Keratinocyte (primary cell): Measurements from ENCODE around the gene CD14.

Experiments used
- EZH2 ChIP-seq: IDR thresholded peaks from one replicate; pipeline ENCODE4 v1.6.1; 2012; ENCODE audit warnings: inconsistent platforms, mild to moderate bottlenecking, low read length, moderate library complexity
- TF ChIP-seq, protein P1 (sequence below), 3 experiments: IDR thresholded peaks in 1 of 3; conservative IDR thresholded peaks in 1 of 3; optimal IDR thresholded peaks in 1 of 3; 2 replicates in 2 of 3; 3 replicates in 1 of 3; pipeline versions ENCODE3 to v1.5.1; 2011; ENCODE audit warnings: low read length in 3 of 3, mild to moderate bottlenecking in 3 of 3, moderate library complexity in 2 of 3, control low read depth in 1 of 3, inconsistent platforms in 1 of 3; ENCODE audit not compliant: insufficient read depth in 2 of 3; ENCODE audit errors: extremely low read depth in 1 of 3

DNA sequence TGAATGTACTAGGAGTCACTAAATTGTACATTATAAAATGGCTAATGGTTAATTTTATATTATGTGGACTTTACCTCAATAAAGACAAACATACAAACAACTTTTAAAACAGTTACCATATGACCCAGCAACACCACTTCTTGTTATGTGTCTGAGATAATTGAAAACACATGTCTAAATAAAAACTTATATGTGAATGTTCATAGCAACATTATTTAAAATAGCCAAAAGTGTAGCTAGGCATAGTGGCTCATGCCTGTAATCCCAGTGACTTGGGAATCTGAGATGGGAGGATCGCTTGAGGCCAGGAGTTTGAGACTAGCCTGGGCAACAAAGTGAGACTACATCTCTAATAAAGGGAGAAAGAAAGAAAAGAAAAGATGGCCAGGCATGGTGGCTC is 45.5 kb downstream of the CD14 start:
- TF ChIP-seq EZH2: no peak
- TF ChIP-seq, protein P1, sequence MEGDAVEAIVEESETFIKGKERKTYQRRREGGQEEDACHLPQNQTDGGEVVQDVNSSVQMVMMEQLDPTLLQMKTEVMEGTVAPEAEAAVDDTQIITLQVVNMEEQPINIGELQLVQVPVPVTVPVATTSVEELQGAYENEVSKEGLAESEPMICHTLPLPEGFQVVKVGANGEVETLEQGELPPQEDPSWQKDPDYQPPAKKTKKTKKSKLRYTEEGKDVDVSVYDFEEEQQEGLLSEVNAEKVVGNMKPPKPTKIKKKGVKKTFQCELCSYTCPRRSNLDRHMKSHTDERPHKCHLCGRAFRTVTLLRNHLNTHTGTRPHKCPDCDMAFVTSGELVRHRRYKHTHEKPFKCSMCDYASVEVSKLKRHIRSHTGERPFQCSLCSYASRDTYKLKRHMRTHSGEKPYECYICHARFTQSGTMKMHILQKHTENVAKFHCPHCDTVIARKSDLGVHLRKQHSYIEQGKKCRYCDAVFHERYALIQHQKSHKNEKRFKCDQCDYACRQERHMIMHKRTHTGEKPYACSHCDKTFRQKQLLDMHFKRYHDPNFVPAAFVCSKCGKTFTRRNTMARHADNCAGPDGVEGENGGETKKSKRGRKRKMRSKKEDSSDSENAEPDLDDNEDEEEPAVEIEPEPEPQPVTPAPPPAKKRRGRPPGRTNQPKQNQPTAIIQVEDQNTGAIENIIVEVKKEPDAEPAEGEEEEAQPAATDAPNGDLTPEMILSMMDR (optimal IDR thresholded peaks at IDR 0.05 in 1 of 3, IDR thresholded peaks at IDR 0.05 in 1 of 3, conservative IDR thresholded peaks at IDR 0.05 in 1 of 3; ENCODE audit: extremely low read depth in 1 of 3, insufficient read depth in 2 of 3, low read length in 3 of 3): no peak
